Keratinocyte (primary cell): ENCODE data around the gene TEX26. TPM values are rescaled to one million over a fixed set of nuclear protein-coding genes. Genes with fewer than 3 reads are reported as not detected.

Experiments used
- DNase-seq: peaks from one replicate; pipeline ENCODE4 v3.0.0-alpha.2; 2011; ENCODE audit warnings: low read depth, missing footprints, low spot score
- FAIRE-seq: peaks from 2 replicates; lab custom pipeline; 2011; peaks lifted over from hg19 to GRCh38; lab: Jason Lieb, UNC
- H2AFZ ChIP-seq: 2 replicates; pipeline ENCODE4 v1.6.0; 2012; ENCODE audit warnings: low read length, control low read depth, inconsistent platforms; ENCODE audit not compliant: control insufficient read depth
- H3K27ac ChIP-seq: 2 replicates; pipeline ENCODE4 v1.5.1; 2011; ENCODE audit warnings: low read length; ENCODE audit not compliant: control insufficient read depth, insufficient read depth
- H3K27me3 ChIP-seq: 3 replicates; pipeline ENCODE4 v1.6.0; 2011; ENCODE audit warnings: low read length; ENCODE audit not compliant: control insufficient read depth, insufficient read depth; ENCODE audit errors: extremely low read depth
- H3K36me3 ChIP-seq, 2 experiments: 2 replicates in 1 of 2; 3 replicates in 1 of 2; pipeline ENCODE4 v1.5.1; 2011; ENCODE audit warnings: low read length in 2 of 2, mild to moderate bottlenecking in 1 of 2; ENCODE audit not compliant: control insufficient read depth in 2 of 2, insufficient read depth in 2 of 2; ENCODE audit errors: extremely low read depth in 1 of 2
- H3K4me1 ChIP-seq: 3 replicates; pipeline ENCODE4 v1.5.1; 2011; ENCODE audit warnings: low read length; ENCODE audit not compliant: control insufficient read depth, insufficient read depth; ENCODE audit errors: extremely low read depth
- H3K4me2 ChIP-seq: 3 replicates; pipeline ENCODE4 v1.6.0; 2011; ENCODE audit warnings: low read depth, low read length; ENCODE audit not compliant: control insufficient read depth, insufficient read depth; ENCODE audit errors: extremely low read depth
- H3K4me3 ChIP-seq, 3 experiments: fragments of 200-600 bp in 1 of 3; sonication (generic) in 1 of 3; 2 replicates in 2 of 3; 3 replicates in 1 of 3; pipeline ENCODE4 v1.5.1; 2011 to 2016; ENCODE audit warnings: low read length in 3 of 3, mild to moderate bottlenecking in 3 of 3, control low read depth in 2 of 3, inconsistent platforms in 1 of 3, low read depth in 1 of 3, mixed read lengths in 1 of 3, mixed run types in 1 of 3, moderate library complexity in 1 of 3; ENCODE audit not compliant: control insufficient read depth in 2 of 3, insufficient read depth in 2 of 3; ENCODE audit errors: extremely low read depth in 1 of 3
- H3K79me2 ChIP-seq: 2 replicates; pipeline ENCODE4 v1.6.0; 2012; ENCODE audit warnings: low read length; ENCODE audit not compliant: control insufficient read depth, insufficient read depth
- H3K9ac ChIP-seq: 3 replicates; pipeline ENCODE4 v1.6.0; 2011; ENCODE audit warnings: low read length; ENCODE audit not compliant: control insufficient read depth, insufficient read depth; ENCODE audit errors: extremely low read depth
- H3K9me1 ChIP-seq: 3 replicates; pipeline ENCODE4 v1.6.0; 2011; ENCODE audit warnings: low read length; ENCODE audit not compliant: control insufficient read depth, insufficient read depth; ENCODE audit errors: extremely low read depth
- H3K9me3 ChIP-seq: 2 replicates; pipeline ENCODE4 v1.5.1; 2012; ENCODE audit warnings: low read depth, low read length; ENCODE audit not compliant: control insufficient read depth
- H4K20me1 ChIP-seq: 3 replicates; pipeline ENCODE4 v1.6.0; 2011; ENCODE audit warnings: low read length; ENCODE audit not compliant: control insufficient read depth, insufficient read depth; ENCODE audit errors: extremely low read depth
- EZH2 ChIP-seq: IDR thresholded peaks from one replicate; pipeline ENCODE4 v1.6.1; 2012; ENCODE audit warnings: inconsistent platforms, mild to moderate bottlenecking, low read length, moderate library complexity
- dilution Hi-C: fragments of 300-500 bp; cut with MboI; formaldehyde crosslinking; loops from one replicate; pipeline ENCODE4 v1.7.0; 2020; ENCODE audit warnings: low sequenced_read_pairs; ENCODE audit not compliant: extremely low pct_ligation_motif_present
- polyA plus RNA-seq, 5 experiments: library from polyadenylated mRNA; depleted of rRNA in 3 of 5; stranded (reverse) in 3 of 5; stranded (forward) in 1 of 5; unstranded in 1 of 5; fragments of >200 nt; gene quantifications; 1 replicate in 1 of 5; 2 replicates in 3 of 5; 3 replicates in 1 of 5; pipeline versions ENCODE4 v1.2.1 to v1.2.3, GENCODE V29; 2011 to 2012; ENCODE audit warnings: missing spikeins in 2 of 5, low read depth in 1 of 5, low replicate concordance in 1 of 5
- TF ChIP-seq, protein P1 (sequence below), 3 experiments: IDR thresholded peaks in 1 of 3; conservative IDR thresholded peaks in 1 of 3; optimal IDR thresholded peaks in 1 of 3; 2 replicates in 2 of 3; 3 replicates in 1 of 3; pipeline versions ENCODE3 to v1.5.1; 2011; ENCODE audit warnings: low read length in 3 of 3, mild to moderate bottlenecking in 3 of 3, moderate library complexity in 2 of 3, control low read depth in 1 of 3, inconsistent platforms in 1 of 3; ENCODE audit not compliant: insufficient read depth in 2 of 3; ENCODE audit errors: extremely low read depth in 1 of 3

TEX26 gene
- polyA plus RNA-seq, 1 donor (not counting 4 experiments of a cell fraction or from before 2014, with no cell fraction given), result not detected

DNA sequence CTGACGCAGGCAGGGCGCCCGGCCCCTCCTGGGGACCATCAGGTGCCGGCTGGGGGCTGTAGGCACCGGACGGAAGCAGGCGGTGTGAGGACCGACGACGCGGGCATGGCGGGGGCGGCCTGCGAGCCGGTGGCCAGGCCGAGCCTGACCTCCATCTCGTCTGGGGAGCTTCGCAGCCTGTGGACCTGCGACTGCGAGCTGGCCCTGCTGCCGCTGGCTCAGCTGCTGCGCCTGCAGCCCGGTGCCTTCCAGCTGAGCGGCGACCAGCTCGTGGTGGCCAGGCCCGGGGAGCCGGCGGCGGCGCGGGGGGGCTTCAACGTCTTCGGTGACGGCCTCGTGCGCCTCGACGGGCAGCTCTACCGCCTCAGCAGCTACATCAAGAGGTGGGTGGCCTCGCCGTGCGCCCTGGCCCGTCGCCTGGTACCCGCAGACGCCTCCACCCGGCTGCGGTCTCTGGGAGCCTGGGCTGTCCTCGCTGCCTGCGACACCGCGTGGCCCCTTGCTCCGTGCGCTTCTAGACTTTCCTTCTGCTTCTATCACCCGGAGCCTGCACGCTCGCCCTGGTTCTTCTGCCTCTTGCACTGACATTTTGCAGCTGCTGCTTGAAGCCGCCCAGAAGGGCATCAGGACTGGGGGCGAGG, 25.9 kb upstream of the TEX26 start:
- H3K79me2 ChIP-seq, result no peaks in the 10 kb centered on the region
- H3K4me2 ChIP-seq, result no peak overlapping the region
- no peak overlapping the region for H2AFZ ChIP-seq
- H3K4me3 ChIP-seq, result no peak overlapping the region
- TF ChIP-seq, protein P1, sequence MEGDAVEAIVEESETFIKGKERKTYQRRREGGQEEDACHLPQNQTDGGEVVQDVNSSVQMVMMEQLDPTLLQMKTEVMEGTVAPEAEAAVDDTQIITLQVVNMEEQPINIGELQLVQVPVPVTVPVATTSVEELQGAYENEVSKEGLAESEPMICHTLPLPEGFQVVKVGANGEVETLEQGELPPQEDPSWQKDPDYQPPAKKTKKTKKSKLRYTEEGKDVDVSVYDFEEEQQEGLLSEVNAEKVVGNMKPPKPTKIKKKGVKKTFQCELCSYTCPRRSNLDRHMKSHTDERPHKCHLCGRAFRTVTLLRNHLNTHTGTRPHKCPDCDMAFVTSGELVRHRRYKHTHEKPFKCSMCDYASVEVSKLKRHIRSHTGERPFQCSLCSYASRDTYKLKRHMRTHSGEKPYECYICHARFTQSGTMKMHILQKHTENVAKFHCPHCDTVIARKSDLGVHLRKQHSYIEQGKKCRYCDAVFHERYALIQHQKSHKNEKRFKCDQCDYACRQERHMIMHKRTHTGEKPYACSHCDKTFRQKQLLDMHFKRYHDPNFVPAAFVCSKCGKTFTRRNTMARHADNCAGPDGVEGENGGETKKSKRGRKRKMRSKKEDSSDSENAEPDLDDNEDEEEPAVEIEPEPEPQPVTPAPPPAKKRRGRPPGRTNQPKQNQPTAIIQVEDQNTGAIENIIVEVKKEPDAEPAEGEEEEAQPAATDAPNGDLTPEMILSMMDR (optimal IDR thresholded peaks at IDR 0.05 in 1 of 3, IDR thresholded peaks at IDR 0.05 in 1 of 3, conservative IDR thresholded peaks at IDR 0.05 in 1 of 3; ENCODE audit: extremely low read depth in 1 of 3, insufficient read depth in 2 of 3, low read length in 3 of 3), result no peak
- peak; percentile 69 for TF ChIP-seq EZH2
- DNase-seq, result no peak
- no peak overlapping the region for H3K9ac ChIP-seq
- H3K36me3 ChIP-seq, result no peaks in the 10 kb centered on the region
- H3K4me1 ChIP-seq, result peaks cover 15% of the 10 kb centered on the region
- no peak for FAIRE-seq
- H4K20me1 ChIP-seq, result no peaks in the 10 kb centered on the region
- peaks cover 35% of the 10 kb centered on the region for H3K27me3 ChIP-seq
- dilution Hi-C loops, result no loop called here
- no peaks in the 10 kb centered on the region for H3K9me1 ChIP-seq
- no peak overlapping the region for H3K27ac ChIP-seq
- H3K9me3 ChIP-seq, result no peaks in the 10 kb centered on the region

DNA sequence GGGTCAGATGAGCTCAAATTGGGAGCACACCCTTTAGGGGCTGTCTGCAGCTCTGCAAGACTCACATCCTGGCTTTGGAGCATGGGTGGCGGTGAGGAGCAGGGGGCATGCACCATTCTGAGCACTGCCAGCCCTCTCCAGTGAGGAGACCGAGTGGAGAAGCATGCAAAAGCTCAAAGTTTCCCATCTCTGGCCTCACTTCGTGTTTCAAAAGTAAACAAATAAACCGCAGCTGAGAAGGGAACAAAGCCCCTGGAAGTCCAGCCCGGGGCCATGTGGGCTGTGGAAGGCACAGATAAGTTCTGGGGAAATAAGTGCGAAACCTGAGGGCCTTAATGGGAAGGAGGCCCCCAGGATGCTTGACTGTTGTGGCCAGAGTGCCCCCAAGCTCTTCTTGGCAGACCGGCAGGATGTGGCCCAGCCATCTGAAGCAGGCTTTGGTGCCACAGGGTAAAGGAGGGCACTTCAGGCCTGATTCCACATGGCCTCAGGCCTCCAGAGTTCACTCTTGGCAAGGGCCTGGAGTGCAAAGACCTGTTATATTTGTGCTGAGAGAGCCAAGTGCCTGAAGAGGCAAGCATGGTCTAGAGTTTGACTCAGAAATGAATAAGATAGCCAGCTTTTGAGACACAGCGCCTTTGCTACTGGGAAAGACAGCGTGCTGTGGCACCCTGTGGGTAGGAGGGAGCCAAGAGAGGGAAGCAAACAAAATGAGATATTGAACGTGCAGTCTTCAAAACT, 25.2 kb upstream of the TEX26 start:
- H3K4me1 ChIP-seq, result peaks cover 15% of the 10 kb centered on the region
- TF ChIP-seq, protein P1 (optimal IDR thresholded peaks at IDR 0.05 in 1 of 3, IDR thresholded peaks at IDR 0.05 in 1 of 3, conservative IDR thresholded peaks at IDR 0.05 in 1 of 3; ENCODE audit: extremely low read depth in 1 of 3, insufficient read depth in 2 of 3, low read length in 3 of 3), result no peak
- no peak for TF ChIP-seq EZH2
- no peak overlapping the region for H3K9ac ChIP-seq
- no peaks in the 10 kb centered on the region for H3K9me3 ChIP-seq
- dilution Hi-C loops, result no loop called here
- DNase-seq, result no peak
- no peaks in the 10 kb centered on the region for H3K79me2 ChIP-seq
- no peak overlapping the region for H2AFZ ChIP-seq
- H3K9me1 ChIP-seq, result no peaks in the 10 kb centered on the region
- peak; percentile 76 for FAIRE-seq
- H3K4me2 ChIP-seq, result peak overlapping the region; percentile 11
- H3K27me3 ChIP-seq, result peaks cover 35% of the 10 kb centered on the region
- no peak overlapping the region for H3K4me3 ChIP-seq
- no peaks in the 10 kb centered on the region for H3K36me3 ChIP-seq
- H4K20me1 ChIP-seq, result no peaks in the 10 kb centered on the region
- H3K27ac ChIP-seq, result no peak overlapping the region
